Activated CD4-positive, alpha-beta T cell treated with anti-CD3 and anti-CD28 coated beads for 4 hours (primary cell): Measurements from ENCODE around the gene TAF1B.
A peak's percentile ranks its signal among the peaks of the same experiment; 100 is the strongest.

Source experiments
- DNase-seq, 2 donors: peaks; one replicate each; pipeline ENCODE4 v3.0.0-alpha.2; 2020

TAF1B gene

GRCh38 chr2:9944330-9944758 lies 101.1 kb downstream of the TAF1B start:
- DNase-seq: no peak

GRCh38 chr2:9945596-9945995 lies 102.3 kb downstream of the TAF1B start:
- no peak for DNase-seq

GRCh38 chr2:9946076-9946475 lies 102.8 kb downstream of the TAF1B start:
- no peak for DNase-seq

- no peak for DNase-seq
These were observed 103.5 kb downstream of the TAF1B start for GRCh38 chr2:9946818-9947217.

GRCh38 chr2:9948721-9949120 lies 105.4 kb downstream of the TAF1B start:
- DNase-seq: no peak

GRCh38 chr2:9949239-9949991 lies 106.1 kb downstream of the TAF1B start:
- no peak for DNase-seq

GRCh38 chr2:9949992-9950520 lies 106.8 kb downstream of the TAF1B start:
- DNase-seq: no peak

GRCh38 chr2:9950521-9951271 lies 107.4 kb downstream of the TAF1B start:
- peak; percentile 36 to 41 for DNase-seq

- DNase-seq: no peak
These were observed 107.9 kb downstream of the TAF1B start for GRCh38 chr2:9951272-9951521.

GRCh38 chr2:9951522-9952285 lies 108.4 kb downstream of the TAF1B start, which contains the start of gene GRHL1:
TSS of gene GRHL1 (plus strand) at chr2:9951693. CDS start at chr2:9951834, 141 bp downstream.
- peak; percentile 87 to 90 for DNase-seq

- no peak for DNase-seq
These were observed 109.0 kb downstream of the TAF1B start for GRCh38 chr2:9952286-9952737.

GRCh38 chr2:9952856-9953503 lies 109.7 kb downstream of the TAF1B start:
- DNase-seq: no peak

- no peak for DNase-seq
These were observed 110.9 kb downstream of the TAF1B start for GRCh38 chr2:9954136-9954535.

- no peak for DNase-seq
These were observed 114.8 kb downstream of the TAF1B start for GRCh38 chr2:9958057-9958456.

- DNase-seq: no peak
These were observed 116.0 kb downstream of the TAF1B start for GRCh38 chr2:9959262-9959661.

- DNase-seq: no peak
These were observed 117.7 kb downstream of the TAF1B start for GRCh38 chr2:9961013-9961412.

- no peak for DNase-seq
These were observed 121.2 kb downstream of the TAF1B start for GRCh38 chr2:9964334-9964980.

GRCh38 chr2:9965119-9965822 lies 122.0 kb downstream of the TAF1B start:
- DNase-seq: no peak

GRCh38 chr2:9966491-9967022 lies 123.3 kb downstream of the TAF1B start:
- no peak for DNase-seq

GRCh38 chr2:9967053-9967775 lies 123.9 kb downstream of the TAF1B start:
- DNase-seq: no peak
